ENCODE data around the gene ACSS1. TPM values are rescaled to one million over a fixed set of nuclear protein-coding genes. Genes with fewer than 3 reads are reported as not detected.
A peak's percentile ranks its signal among the peaks of the same experiment; 100 is the strongest.

The ACSS1 gene
- total and polyA plus RNA-seq, 2 experiments from 2014 or later = 1.3 to 4.1 TPM

DNA sequence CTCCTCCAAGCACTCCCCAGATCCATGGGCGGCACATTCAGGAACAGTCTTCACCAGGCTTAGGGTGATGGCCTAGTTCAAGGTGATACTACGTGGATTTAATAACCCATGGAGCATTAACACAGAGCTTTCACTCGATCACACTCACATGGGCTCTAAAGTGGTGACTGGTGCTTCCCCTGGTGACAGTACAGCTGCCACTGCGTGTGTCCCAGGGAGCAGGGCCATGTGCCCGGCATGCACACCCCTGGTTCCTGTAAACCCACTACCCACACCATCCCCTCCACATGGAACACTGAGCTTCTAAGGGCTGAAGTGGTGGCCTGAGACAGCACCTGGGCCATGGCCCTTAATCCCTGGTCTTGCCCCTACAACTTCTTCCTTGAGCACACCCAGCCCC lies 37.6 kb downstream of the ACSS1 start:
- Histone ChIP-seq H3K4me3 (no peak overlapping the region), H3F3A (replicated peaks; ENCODE audit: low read depth) (no peaks in the 10 kb centered on the region), H3K27me3 (ENCODE audit: insufficient read depth) (no peaks in the 10 kb centered on the region), H3K9me2 (ENCODE audit: insufficient read depth) (0 out of 2 replicates have a peak, but pooled peaks cover 15% of the 10 kb centered on the region), H2AFZ (no peak overlapping the region), H4K20me1 (replicated peaks; ENCODE audit: insufficient read depth) (no peaks in the 10 kb centered on the region), H3K4me1 (ENCODE audit: insufficient read depth) (no peaks in the 10 kb centered on the region; the same call in 1 of the 2 replicates), H3K27ac (ENCODE audit: low read depth) (no peak overlapping the region), H3K79me2 (replicated peaks; ENCODE audit: insufficient read depth) (no peaks in the 10 kb centered on the region), H3K4me2 (no peak overlapping the region), H3K36me3 (ENCODE audit: insufficient read depth) (no peaks in the 10 kb centered on the region)
- ATAC-seq = no peak
- Mint-ChIP-seq H3K4me1 (peaks cover 23% of the 10 kb centered on the region), H3K4me3 (no peak overlapping the region), H3K9me3 (no peaks in the 10 kb centered on the region; the same call in 2 of the 3 replicates), H3K27me3 (ENCODE audit: insufficient read depth, low read depth, poor library complexity) (peaks cover 16% of the 10 kb centered on the region), H3K27ac (peak overlapping the region; percentile 72), H3K36me3 (ENCODE audit: low read depth) (no peaks in the 10 kb centered on the region)
- no peak for DNase-seq (ENCODE audit: low spot score)
- no peak for TF ChIP-seq ETS1 (IDR thresholded peaks at IDR 0.05)
- TF ChIP-seq NANOG (IDR thresholded peaks at IDR 0.05; ENCODE audit: borderline replicate concordance) = no peak
- no peak for TF ChIP-seq POLR2AphosphoS5 (IDR thresholded peaks at IDR 0.05; ENCODE audit: low read depth)
- TF ChIP-seq, protein P1, sequence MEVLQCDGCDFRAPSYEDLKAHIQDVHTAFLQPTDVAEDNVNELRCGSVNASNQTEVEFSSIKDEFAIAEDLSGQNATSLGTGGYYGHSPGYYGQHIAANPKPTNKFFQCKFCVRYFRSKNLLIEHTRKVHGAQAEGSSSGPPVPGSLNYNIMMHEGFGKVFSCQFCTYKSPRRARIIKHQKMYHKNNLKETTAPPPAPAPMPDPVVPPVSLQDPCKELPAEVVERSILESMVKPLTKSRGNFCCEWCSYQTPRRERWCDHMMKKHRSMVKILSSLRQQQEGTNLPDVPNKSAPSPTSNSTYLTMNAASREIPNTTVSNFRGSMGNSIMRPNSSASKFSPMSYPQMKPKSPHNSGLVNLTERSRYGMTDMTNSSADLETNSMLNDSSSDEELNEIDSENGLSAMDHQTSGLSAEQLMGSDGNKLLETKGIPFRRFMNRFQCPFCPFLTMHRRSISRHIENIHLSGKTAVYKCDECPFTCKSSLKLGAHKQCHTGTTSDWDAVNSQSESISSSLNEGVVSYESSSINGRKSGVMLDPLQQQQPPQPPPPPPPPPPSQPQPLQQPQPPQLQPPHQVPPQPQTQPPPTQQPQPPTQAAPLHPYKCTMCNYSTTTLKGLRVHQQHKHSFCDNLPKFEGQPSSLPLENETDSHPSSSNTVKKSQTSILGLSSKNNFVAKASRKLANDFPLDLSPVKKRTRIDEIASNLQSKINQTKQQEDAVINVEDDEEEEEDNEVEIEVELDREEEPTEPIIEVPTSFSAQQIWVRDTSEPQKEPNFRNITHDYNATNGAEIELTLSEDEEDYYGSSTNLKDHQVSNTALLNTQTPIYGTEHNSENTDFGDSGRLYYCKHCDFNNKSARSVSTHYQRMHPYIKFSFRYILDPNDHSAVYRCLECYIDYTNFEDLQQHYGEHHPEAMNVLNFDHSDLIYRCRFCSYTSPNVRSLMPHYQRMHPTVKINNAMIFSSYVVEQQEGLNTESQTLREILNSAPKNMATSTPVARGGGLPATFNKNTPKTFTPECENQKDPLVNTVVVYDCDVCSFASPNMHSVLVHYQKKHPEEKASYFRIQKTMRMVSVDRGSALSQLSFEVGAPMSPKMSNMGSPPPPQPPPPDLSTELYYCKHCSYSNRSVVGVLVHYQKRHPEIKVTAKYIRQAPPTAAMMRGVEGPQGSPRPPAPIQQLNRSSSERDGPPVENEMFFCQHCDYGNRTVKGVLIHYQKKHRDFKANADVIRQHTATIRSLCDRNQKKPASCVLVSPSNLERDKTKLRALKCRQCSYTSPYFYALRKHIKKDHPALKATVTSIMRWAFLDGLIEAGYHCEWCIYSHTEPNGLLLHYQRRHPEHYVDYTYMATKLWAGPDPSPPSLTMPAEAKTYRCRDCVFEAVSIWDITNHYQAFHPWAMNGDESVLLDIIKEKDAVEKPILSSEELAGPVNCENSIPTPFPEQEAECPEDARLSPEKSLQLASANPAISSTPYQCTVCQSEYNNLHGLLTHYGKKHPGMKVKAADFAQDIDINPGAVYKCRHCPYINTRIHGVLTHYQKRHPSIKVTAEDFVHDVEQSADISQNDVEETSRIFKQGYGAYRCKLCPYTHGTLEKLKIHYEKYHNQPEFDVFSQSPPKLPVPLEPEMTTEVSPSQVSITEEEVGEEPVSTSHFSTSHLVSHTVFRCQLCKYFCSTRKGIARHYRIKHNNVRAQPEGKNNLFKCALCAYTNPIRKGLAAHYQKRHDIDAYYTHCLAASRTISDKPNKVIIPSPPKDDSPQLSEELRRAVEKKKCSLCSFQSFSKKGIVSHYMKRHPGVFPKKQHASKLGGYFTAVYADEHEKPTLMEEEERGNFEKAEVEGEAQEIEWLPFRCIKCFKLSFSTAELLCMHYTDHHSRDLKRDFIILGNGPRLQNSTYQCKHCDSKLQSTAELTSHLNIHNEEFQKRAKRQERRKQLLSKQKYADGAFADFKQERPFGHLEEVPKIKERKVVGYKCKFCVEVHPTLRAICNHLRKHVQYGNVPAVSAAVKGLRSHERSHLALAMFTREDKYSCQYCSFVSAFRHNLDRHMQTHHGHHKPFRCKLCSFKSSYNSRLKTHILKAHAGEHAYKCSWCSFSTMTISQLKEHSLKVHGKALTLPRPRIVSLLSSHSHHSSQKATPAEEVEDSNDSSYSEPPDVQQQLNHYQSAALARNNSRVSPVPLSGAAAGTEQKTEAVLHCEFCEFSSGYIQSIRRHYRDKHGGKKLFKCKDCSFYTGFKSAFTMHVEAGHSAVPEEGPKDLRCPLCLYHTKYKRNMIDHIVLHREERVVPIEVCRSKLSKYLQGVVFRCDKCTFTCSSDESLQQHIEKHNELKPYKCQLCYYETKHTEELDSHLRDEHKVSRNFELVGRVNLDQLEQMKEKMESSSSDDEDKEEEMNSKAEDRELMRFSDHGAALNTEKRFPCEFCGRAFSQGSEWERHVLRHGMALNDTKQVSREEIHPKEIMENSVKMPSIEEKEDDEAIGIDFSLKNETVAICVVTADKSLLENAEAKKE (CRISPR knock-in tag; IDR thresholded peaks at IDR 0.05) = no peak
- TF ChIP-seq ZNF331 (CRISPR knock-in tag; IDR thresholded peaks at IDR 0.05; ENCODE audit: low read depth) = no peak
- TF ChIP-seq REST (IDR thresholded peaks at IDR 0.05; ENCODE audit: unreplicated experiment) = no peak
- no peak for TF ChIP-seq JUNB (IDR thresholded peaks at IDR 0.05; ENCODE audit: unreplicated experiment)
- TF ChIP-seq STAT1 (IDR thresholded peaks at IDR 0.05; ENCODE audit: unreplicated experiment) = no peak
- TF ChIP-seq, protein P2, sequence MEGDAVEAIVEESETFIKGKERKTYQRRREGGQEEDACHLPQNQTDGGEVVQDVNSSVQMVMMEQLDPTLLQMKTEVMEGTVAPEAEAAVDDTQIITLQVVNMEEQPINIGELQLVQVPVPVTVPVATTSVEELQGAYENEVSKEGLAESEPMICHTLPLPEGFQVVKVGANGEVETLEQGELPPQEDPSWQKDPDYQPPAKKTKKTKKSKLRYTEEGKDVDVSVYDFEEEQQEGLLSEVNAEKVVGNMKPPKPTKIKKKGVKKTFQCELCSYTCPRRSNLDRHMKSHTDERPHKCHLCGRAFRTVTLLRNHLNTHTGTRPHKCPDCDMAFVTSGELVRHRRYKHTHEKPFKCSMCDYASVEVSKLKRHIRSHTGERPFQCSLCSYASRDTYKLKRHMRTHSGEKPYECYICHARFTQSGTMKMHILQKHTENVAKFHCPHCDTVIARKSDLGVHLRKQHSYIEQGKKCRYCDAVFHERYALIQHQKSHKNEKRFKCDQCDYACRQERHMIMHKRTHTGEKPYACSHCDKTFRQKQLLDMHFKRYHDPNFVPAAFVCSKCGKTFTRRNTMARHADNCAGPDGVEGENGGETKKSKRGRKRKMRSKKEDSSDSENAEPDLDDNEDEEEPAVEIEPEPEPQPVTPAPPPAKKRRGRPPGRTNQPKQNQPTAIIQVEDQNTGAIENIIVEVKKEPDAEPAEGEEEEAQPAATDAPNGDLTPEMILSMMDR (conservative IDR thresholded peaks at IDR 0.05; ENCODE audit: low read depth in 2 of 2) = no peak
- no peak for TF ChIP-seq ZNF114 (CRISPR knock-in tag; IDR thresholded peaks at IDR 0.05)
- TF ChIP-seq EZH2phosphoT487 (IDR thresholded peaks at IDR 0.05; ENCODE audit: unreplicated experiment) = no peak
- no peak for TF ChIP-seq EZH2 (IDR thresholded peaks at IDR 0.05; ENCODE audit: low read depth, unreplicated experiment)
- TF ChIP-seq CREB1 (CRISPR knock-in tag; IDR thresholded peaks at IDR 0.05; ENCODE audit: low read depth) = no peak
